Measurements from ENCODE around the gene MRPS23. TPM values are rescaled to one million over a fixed set of nuclear protein-coding genes. Genes with fewer than 3 reads are reported as not detected.

MRPS23 gene
- total and polyA plus RNA-seq, 7 experiments from 2014 or later = 13.0 to 42.8 (median 26.5) TPM

- H3K4me3 Mint-ChIP-seq = no peak overlapping the region
These were observed 7.6 kb downstream of the MRPS23 start for GRCh38 chr17:57842280-57842679.

GRCh38 chr17:57839571-57839923 lies 10.3 kb downstream of the MRPS23 start:
- Histone ChIP-seq H3K4me1 (ENCODE audit: control insufficient read depth in 2 of 2, insufficient read depth in 2 of 2, low read length in 2 of 2) (no peaks in the 10 kb centered on the region), H3K9me3 (ENCODE audit: control insufficient read depth in 2 of 3, low read length in 3 of 3) (no peaks in the 10 kb centered on the region), H3K36me3 (ENCODE audit: control insufficient read depth in 2 of 3, insufficient read depth in 3 of 3, low read length in 3 of 3) (peaks cover 19 to 35% (median 22%) of the 10 kb centered on the region in 3 experiments), H3K4me3 (ENCODE audit: low read length) (no peak overlapping the region), H3K27ac (ENCODE audit: low read depth, low read length) (no peak overlapping the region), H3K27me3 (ENCODE audit: control insufficient read depth in 2 of 2, insufficient read depth in 2 of 2, low read length in 2 of 2) (no peaks in the 10 kb centered on the region)
- H3K4me3 Mint-ChIP-seq = no peak overlapping the region
- ATAC-seq (no peak), DNase-seq (no peak)
- ChIA-PET POLR2A (interaction anchor here (1.1 kb wide), 1 partner anchor 8 kb away, joined by 5 read pairs; no protein-coding TSS in a partner anchor), CTCF (no interaction called here)
- H3K36me3 Mint-ChIP-seq = peaks cover 4 to 32% (median 13%) of the 10 kb centered on the region in 5 donors
- intact Hi-C loops (cut with micrococcal nuclease) = no loop called here
- H3K4me1 Mint-ChIP-seq = peaks cover 3 to 19% (median 12%) of the 10 kb centered on the region in 7 donors
- H3K27me3 Mint-ChIP-seq = no peaks in the 10 kb centered on the region
- no peaks in the 10 kb centered on the region for H3K9me3 Mint-ChIP-seq
- H3K27ac Mint-ChIP-seq = no peak overlapping the region

More at GRCh38 chr17:57842280-57842679, 7.6 kb downstream of the MRPS23 start:
- Histone ChIP-seq H3K9me3 (ENCODE audit: control insufficient read depth in 2 of 3, low read length in 3 of 3) (no peaks in the 10 kb centered on the region), H3K4me3 (ENCODE audit: low read length) (no peak overlapping the region), H3K27ac (ENCODE audit: low read depth, low read length) (no peak overlapping the region), H3K36me3 (ENCODE audit: control insufficient read depth in 2 of 3, insufficient read depth in 3 of 3, low read length in 3 of 3) (peaks cover 19 to 41% (median 22%) of the 10 kb centered on the region in 3 experiments), H3K4me1 (ENCODE audit: control insufficient read depth in 2 of 2, insufficient read depth in 2 of 2, low read length in 2 of 2) (peaks cover 0 to 3% of the 10 kb centered on the region in 2 donors), H3K27me3 (ENCODE audit: control insufficient read depth in 2 of 2, insufficient read depth in 2 of 2, low read length in 2 of 2) (no peaks in the 10 kb centered on the region)
- ATAC-seq = no peak
- intact Hi-C loops (cut with micrococcal nuclease) = no loop called here
- H3K27me3 Mint-ChIP-seq = no peaks in the 10 kb centered on the region
- H3K27ac Mint-ChIP-seq = peak overlapping the region in 3 of 9 donors; percentile 18 to 63 (median 31)
- DNase-seq = no peak
- peaks cover 8 to 27% (median 16%) of the 10 kb centered on the region in 7 donors for H3K4me1 Mint-ChIP-seq
- POLR2A ChIA-PET = interaction anchor here (0.6 kb wide), 1 partner anchor 9 kb away, joined by 3 read pairs; no protein-coding TSS in a partner anchor
- H3K9me3 Mint-ChIP-seq = no peaks in the 10 kb centered on the region
- H3K36me3 Mint-ChIP-seq = peaks cover 4 to 37% (median 15%) of the 10 kb centered on the region in 5 donors
- CTCF ChIA-PET = no interaction called here

- ATAC-seq (no peak), DNase-seq (no peak)
- Histone ChIP-seq H3K4me3 (ENCODE audit: low read length) (no peak overlapping the region), H3K36me3 (ENCODE audit: control insufficient read depth in 2 of 3, insufficient read depth in 3 of 3, low read length in 3 of 3) (peaks cover 19 to 35% (median 22%) of the 10 kb centered on the region in 3 experiments), H3K4me1 (ENCODE audit: control insufficient read depth in 2 of 2, insufficient read depth in 2 of 2, low read length in 2 of 2) (no peaks in the 10 kb centered on the region), H3K9me3 (ENCODE audit: control insufficient read depth in 2 of 3, low read length in 3 of 3) (no peaks in the 10 kb centered on the region), H3K27ac (ENCODE audit: low read depth, low read length) (no peak overlapping the region), H3K27me3 (ENCODE audit: control insufficient read depth in 2 of 2, insufficient read depth in 2 of 2, low read length in 2 of 2) (no peaks in the 10 kb centered on the region)
- intact Hi-C loops (cut with micrococcal nuclease) = no loop called here
- no peak overlapping the region for H3K27ac Mint-ChIP-seq
- H3K4me1 Mint-ChIP-seq = peaks cover 3 to 23% (median 14%) of the 10 kb centered on the region in 7 donors
- ChIA-PET POLR2A (interaction anchor here (0.6 to 1.1 kb wide), 2 partner anchors 9 to 745 kb away, joined by 3 to 5 read pairs; no protein-coding TSS in a partner anchor), CTCF (no interaction called here)
- H3K9me3 Mint-ChIP-seq = no peaks in the 10 kb centered on the region
- no peaks in the 10 kb centered on the region for H3K27me3 Mint-ChIP-seq
- no peak overlapping the region for H3K4me3 Mint-ChIP-seq
- peaks cover 4 to 32% (median 13%) of the 10 kb centered on the region in 5 donors for H3K36me3 Mint-ChIP-seq
These were observed 10.8 kb downstream of the MRPS23 start for GRCh38 chr17:57838857-57839570.

DNA sequence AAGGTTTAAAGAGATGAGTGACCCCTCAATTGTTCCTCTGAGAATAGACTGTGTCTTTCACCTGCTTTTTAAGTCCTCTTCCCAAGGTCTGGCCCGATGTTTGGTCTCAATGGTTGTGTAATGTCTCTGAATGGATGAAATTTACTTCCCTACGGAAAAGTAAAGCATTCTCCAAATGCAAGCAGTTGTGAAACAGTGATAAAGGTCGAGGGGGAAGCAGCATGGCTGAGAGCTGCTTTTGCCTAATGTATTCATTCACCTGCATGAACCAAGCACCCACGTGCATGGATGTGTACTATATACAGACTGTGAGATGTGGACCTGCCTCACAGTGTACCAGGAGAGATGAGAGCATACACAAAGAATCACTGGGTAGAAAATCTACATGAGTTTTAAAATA lies 11.4 kb downstream of the MRPS23 start:
- H3K36me3 ChIP-seq (ENCODE audit: control insufficient read depth in 2 of 3, insufficient read depth in 3 of 3, low read length in 3 of 3) = peaks cover 19 to 35% (median 22%) of the 10 kb centered on the region in 3 experiments
- intact Hi-C loops (cut with micrococcal nuclease) = no loop called here
- CTCF ChIA-PET = no interaction called here
- no peak overlapping the region for H3K27ac ChIP-seq (ENCODE audit: low read depth, low read length)
- Mint-ChIP-seq H3K9me3 (no peaks in the 10 kb centered on the region), H3K4me3 (no peak overlapping the region), H3K27me3 (no peaks in the 10 kb centered on the region), H3K36me3 (peaks cover 4 to 30% (median 11%) of the 10 kb centered on the region in 5 donors), H3K4me1 (peaks cover 1 to 22% (median 14%) of the 10 kb centered on the region in 7 donors), H3K27ac (peak overlapping the region in 1 of 9 donors; percentile 70)
- POLR2A ChIA-PET = interaction anchor here (0.6 to 1.1 kb wide), 2 partner anchors 10 to 744 kb away, joined by 3 to 5 read pairs; no protein-coding TSS in a partner anchor
- H3K4me1 ChIP-seq (ENCODE audit: control insufficient read depth in 2 of 2, insufficient read depth in 2 of 2, low read length in 2 of 2) = no peaks in the 10 kb centered on the region
- no peak for DNase-seq
- no peaks in the 10 kb centered on the region for H3K27me3 ChIP-seq (ENCODE audit: control insufficient read depth in 2 of 2, insufficient read depth in 2 of 2, low read length in 2 of 2)
- H3K4me3 ChIP-seq (ENCODE audit: low read length) = no peak overlapping the region
- ATAC-seq = no peak
- H3K9me3 ChIP-seq (ENCODE audit: control insufficient read depth in 2 of 3, low read length in 3 of 3) = no peaks in the 10 kb centered on the region

DNA sequence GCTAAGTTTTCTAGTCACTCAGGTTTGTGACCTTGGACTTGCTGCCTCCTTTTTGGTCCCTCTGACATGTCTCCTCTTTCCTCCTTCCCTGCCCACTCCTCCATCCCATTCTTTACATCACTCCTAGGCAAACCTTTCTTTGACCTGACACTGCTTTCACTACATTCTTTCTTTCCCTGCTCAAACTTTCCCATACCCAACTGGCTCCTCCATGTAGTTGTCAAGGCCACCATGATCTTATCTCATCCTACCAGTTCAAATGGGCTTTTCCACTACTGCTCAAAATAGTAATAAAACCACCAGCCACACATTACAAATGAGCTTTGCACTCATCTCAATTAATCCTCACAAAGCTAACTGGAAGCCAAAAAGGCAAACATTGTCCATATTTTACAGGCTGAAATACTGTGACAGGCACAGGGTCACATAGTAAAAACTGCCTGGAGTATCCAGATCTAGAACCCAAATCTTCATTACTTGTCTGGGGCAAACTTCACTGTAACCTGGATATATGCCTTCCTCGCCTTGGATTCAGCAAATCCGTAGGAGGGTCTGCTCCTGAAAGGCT lies 14.4 kb downstream of the MRPS23 start:
- no peaks in the 10 kb centered on the region for H3K4me1 ChIP-seq (ENCODE audit: control insufficient read depth in 2 of 2, insufficient read depth in 2 of 2, low read length in 2 of 2)
- no peak overlapping the region for H3K27ac ChIP-seq (ENCODE audit: low read depth, low read length)
- ATAC-seq = no peak
- Mint-ChIP-seq H3K36me3 (peaks cover 0 to 13% (median 4%) of the 10 kb centered on the region in 5 donors), H3K27me3 (no peaks in the 10 kb centered on the region), H3K9me3 (no peaks in the 10 kb centered on the region), H3K27ac (peak overlapping the region in 1 of 9 donors; percentile 47), H3K4me3 (no peak overlapping the region), H3K4me1 (peaks cover 0 to 13% (median 4%) of the 10 kb centered on the region in 7 donors)
- intact Hi-C loops (cut with micrococcal nuclease) = no loop called here
- no peak for DNase-seq
- CTCF ChIA-PET = interaction anchor here (1.0 kb wide), 2 partner anchors 9 to 14 kb away, joined by 4 to 8 read pairs; partner anchors contain the start of gene MRPS23
- peaks cover 13 to 30% (median 15%) of the 10 kb centered on the region in 3 experiments for H3K36me3 ChIP-seq (ENCODE audit: control insufficient read depth in 2 of 3, insufficient read depth in 3 of 3, low read length in 3 of 3)
- no peak overlapping the region for H3K4me3 ChIP-seq (ENCODE audit: low read length)
- no peaks in the 10 kb centered on the region for H3K27me3 ChIP-seq (ENCODE audit: control insufficient read depth in 2 of 2, insufficient read depth in 2 of 2, low read length in 2 of 2)
- POLR2A ChIA-PET = interaction anchor here (0.7 kb wide), 1 partner anchor 199 kb away, joined by 3 read pairs; no protein-coding TSS in a partner anchor
- H3K9me3 ChIP-seq (ENCODE audit: control insufficient read depth in 2 of 3, low read length in 3 of 3) = no peaks in the 10 kb centered on the region

DNA sequence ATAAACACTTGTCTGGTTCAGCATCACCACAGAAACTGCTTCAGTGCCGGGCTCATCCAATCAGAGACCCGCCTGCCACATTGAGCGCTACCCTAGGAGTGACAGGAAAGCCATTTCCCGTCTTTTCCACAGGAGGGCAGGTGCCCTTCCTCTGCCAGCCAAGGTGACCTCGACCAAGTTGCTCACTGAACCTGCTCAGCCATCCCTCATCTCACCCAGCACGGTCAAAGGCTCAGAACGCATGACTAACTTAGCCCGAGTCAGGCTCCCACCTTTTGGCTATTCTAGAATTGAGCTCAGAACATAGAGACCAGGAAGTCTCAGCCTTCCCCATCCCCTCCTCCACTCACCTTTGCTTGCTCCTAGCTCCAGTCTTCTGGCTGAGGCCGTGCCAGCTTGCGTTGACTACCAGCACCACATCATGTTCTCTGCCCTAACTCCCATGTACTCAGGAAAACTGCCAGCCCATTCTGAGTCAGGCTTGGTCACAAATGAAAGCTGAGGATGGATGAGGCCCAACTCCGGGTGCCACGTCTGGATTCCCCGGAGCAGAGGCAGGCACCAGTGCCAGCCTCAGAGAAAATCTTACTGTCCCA lies 15.6 kb downstream of the MRPS23 start:
- Mint-ChIP-seq H3K9me3 (no peaks in the 10 kb centered on the region), H3K27me3 (no peaks in the 10 kb centered on the region), H3K4me1 (peaks cover 0 to 13% (median 4%) of the 10 kb centered on the region in 7 donors), H3K4me3 (peak overlapping the region in 3 of 10 donors; percentile 13 to 41 (median 19)), H3K27ac (peak overlapping the region in 2 of 9 donors; percentile 31 to 68), H3K36me3 (peaks cover 0 to 12% (median 4%) of the 10 kb centered on the region in 5 donors)
- H3K27me3 ChIP-seq (ENCODE audit: control insufficient read depth in 2 of 2, insufficient read depth in 2 of 2, low read length in 2 of 2) = no peaks in the 10 kb centered on the region
- ChIA-PET POLR2A (no interaction called here), CTCF (interaction anchor here (0.5 to 2.8 kb wide), 15 partner anchors 7 to 706 kb away, joined by 3 to 14 read pairs (median 3); partner anchors contain the start of gene MRPS23)
- no peak overlapping the region for H3K4me3 ChIP-seq (ENCODE audit: low read length)
- H3K36me3 ChIP-seq (ENCODE audit: control insufficient read depth in 2 of 3, insufficient read depth in 3 of 3, low read length in 3 of 3) = peaks cover 9 to 18% (median 10%) of the 10 kb centered on the region in 3 experiments
- DNase-seq (no peak), ATAC-seq (no peak)
- no peaks in the 10 kb centered on the region for H3K9me3 ChIP-seq (ENCODE audit: control insufficient read depth in 2 of 3, low read length in 3 of 3)
- H3K4me1 ChIP-seq (ENCODE audit: control insufficient read depth in 2 of 2, insufficient read depth in 2 of 2, low read length in 2 of 2) = no peaks in the 10 kb centered on the region
- intact Hi-C loops (cut with micrococcal nuclease) = no loop called here
- H3K27ac ChIP-seq (ENCODE audit: low read depth, low read length) = no peak overlapping the region
